ENCODE results near the gene FYB1.
"Not testable (repeated sequence)": the region's sequence is repeated elsewhere in the genome, so short reads cannot be mapped to it uniquely, and the experiment has no call there.

The FYB1 gene

DNA sequence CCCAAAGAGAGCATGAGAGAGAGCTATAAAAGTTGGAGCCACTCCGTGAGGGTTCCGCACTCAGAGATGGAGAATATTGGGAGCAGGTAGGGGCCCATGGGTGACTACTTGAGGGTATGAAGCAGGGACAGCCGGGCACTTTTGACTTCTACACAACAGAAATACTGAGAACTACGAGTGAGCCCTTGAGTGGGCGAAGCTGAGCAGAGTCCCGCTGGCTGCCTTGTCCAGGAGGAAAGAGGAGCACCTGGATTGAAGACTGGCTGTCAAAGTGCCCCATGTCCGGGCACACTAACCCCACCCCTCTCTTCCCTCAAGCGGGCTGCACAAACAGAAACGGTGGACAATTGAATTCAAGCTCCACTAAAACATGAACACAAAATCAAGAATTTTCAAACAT is 33.6 kb downstream of the FYB1 start:
- 70 to 96% methylated on average over 2 to 5 of the region's 9 CpGs for WGBS, 2 experiments (ENCODE audit: insufficient coverage in 2 of 2)
- Histone ChIP-seq H3K36me3 (ENCODE audit: control insufficient read depth, insufficient read depth, low read length) (no peaks in the 10 kb centered on the region), H3K27ac (ENCODE audit: low read depth, low read length, severe bottlenecking) (no peak overlapping the region), H3K4me1 (ENCODE audit: control insufficient read depth, insufficient read depth, low read length, poor library complexity, severe bottlenecking) (no peaks in the 10 kb centered on the region), H3K9me3 (ENCODE audit: control insufficient read depth, low read length) (no peaks in the 10 kb centered on the region), H3K4me3 (ENCODE audit: extremely low read depth, insufficient read depth, low read length, poor library complexity, severe bottlenecking) (no peak overlapping the region)

GRCh38 chr5:39179561-39179960 is 39.8 kb downstream of the FYB1 start:
- not testable (repeated sequence) for H3K36me3 ChIP-seq (ENCODE audit: control insufficient read depth, insufficient read depth, low read length); H3K4me1 ChIP-seq (ENCODE audit: control insufficient read depth, insufficient read depth, low read length, poor library complexity, severe bottlenecking); H3K9me3 ChIP-seq (ENCODE audit: control insufficient read depth, low read length); H3K27ac ChIP-seq (ENCODE audit: low read depth, low read length, severe bottlenecking); H3K4me3 ChIP-seq (ENCODE audit: extremely low read depth, insufficient read depth, low read length, poor library complexity, severe bottlenecking)
- 53 to 64% methylated on average over 3 of the region's 3 CpGs for WGBS, 2 experiments (ENCODE audit: insufficient coverage in 2 of 2)

DNA sequence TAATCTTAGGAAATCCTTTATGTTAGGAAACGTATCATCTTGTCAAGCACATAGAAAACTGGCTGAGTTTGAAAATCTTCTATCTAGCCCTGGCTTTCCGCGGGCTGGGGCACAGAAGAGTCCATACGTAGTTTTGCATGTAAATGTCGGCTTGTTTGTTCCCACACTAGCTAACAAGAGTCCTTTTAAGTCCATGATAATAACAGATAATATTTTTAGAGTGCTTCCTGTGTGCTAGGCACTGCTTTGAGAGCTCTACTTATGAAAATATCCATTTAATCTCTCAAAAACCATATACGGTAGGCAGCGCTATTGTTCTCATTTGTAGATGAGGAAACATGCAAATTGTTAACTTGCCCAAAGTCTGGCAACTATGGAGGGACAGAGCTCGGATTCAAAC is 40.5 kb downstream of the FYB1 start:
- Histone ChIP-seq H3K36me3 (ENCODE audit: control insufficient read depth, insufficient read depth, low read length) (no peaks in the 10 kb centered on the region), H3K4me1 (ENCODE audit: control insufficient read depth, insufficient read depth, low read length, poor library complexity, severe bottlenecking) (peaks cover 6% of the 10 kb centered on the region), H3K4me3 (ENCODE audit: extremely low read depth, insufficient read depth, low read length, poor library complexity, severe bottlenecking) (no peak overlapping the region), H3K27ac (ENCODE audit: low read depth, low read length, severe bottlenecking) (no peak overlapping the region), H3K9me3 (ENCODE audit: control insufficient read depth, low read length) (no peaks in the 10 kb centered on the region)
- 88 to 94% methylated on average over 6 to 7 of the region's 8 CpGs for WGBS, 2 experiments (ENCODE audit: insufficient coverage in 2 of 2)

DNA sequence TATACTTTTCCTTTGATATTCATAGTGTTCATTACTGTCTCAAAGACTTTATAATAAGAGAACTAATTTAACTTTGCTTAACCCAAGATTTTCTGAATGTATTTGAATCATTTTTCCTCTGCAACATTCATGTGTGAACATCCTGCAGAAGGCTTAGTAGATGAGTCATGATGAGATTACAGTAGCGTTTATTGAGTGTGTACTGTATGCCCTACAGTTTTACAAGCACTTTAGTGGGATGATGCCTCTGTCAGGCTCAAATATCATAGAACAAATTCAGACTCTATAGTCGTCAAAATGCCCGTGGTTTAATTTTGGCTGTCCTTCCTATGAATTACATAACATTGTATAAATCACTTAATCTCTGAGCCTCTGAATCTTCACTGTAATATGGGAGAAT is 41.2 kb downstream of the FYB1 start:
- Histone ChIP-seq H3K36me3 (ENCODE audit: control insufficient read depth, insufficient read depth, low read length) (no peaks in the 10 kb centered on the region), H3K9me3 (ENCODE audit: control insufficient read depth, low read length) (no peaks in the 10 kb centered on the region), H3K4me3 (ENCODE audit: extremely low read depth, insufficient read depth, low read length, poor library complexity, severe bottlenecking) (no peak overlapping the region), H3K27ac (ENCODE audit: low read depth, low read length, severe bottlenecking) (no peak overlapping the region), H3K4me1 (ENCODE audit: control insufficient read depth, insufficient read depth, low read length, poor library complexity, severe bottlenecking) (peaks cover 6% of the 10 kb centered on the region)
- 100% methylated on average over 1 of the region's 3 CpGs; no CpG with 5 or more reads in 1 of the 2 experiments for WGBS, 2 experiments (ENCODE audit: insufficient coverage in 2 of 2)

DNA sequence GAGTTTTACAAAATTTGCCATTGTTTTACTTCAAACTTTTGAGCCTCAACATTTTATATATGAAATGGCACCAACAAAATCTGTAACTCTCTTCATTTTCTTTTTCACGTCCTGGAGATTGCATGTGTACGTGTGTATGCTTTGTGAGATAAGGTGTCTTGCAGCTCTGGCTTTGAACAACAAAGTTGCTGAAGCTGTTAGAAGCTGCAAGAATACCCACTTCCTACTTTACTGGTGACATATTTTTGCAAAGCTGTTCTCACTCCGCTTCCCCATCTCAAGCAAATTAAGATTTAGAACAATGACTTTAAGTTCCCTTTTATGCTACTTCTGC is 41.8 kb downstream of the FYB1 start:
- Histone ChIP-seq H3K27ac (ENCODE audit: low read depth, low read length, severe bottlenecking) (no peak overlapping the region), H3K4me1 (ENCODE audit: control insufficient read depth, insufficient read depth, low read length, poor library complexity, severe bottlenecking) (peaks cover 6% of the 10 kb centered on the region), H3K36me3 (ENCODE audit: control insufficient read depth, insufficient read depth, low read length) (no peaks in the 10 kb centered on the region), H3K4me3 (ENCODE audit: extremely low read depth, insufficient read depth, low read length, poor library complexity, severe bottlenecking) (no peak overlapping the region), H3K9me3 (ENCODE audit: control insufficient read depth, low read length) (no peaks in the 10 kb centered on the region)
- WGBS, 2 experiments (ENCODE audit: insufficient coverage in 2 of 2), result 100% methylated on average over 1 of the region's 3 CpGs

GRCh38 chr5:39176759-39177630 is 42.4 kb downstream of the FYB1 start:
- no peaks in the 10 kb centered on the region for H3K9me3 ChIP-seq (ENCODE audit: control insufficient read depth, low read length)
- 88 to 90% methylated on average over 1 of the region's 3 CpGs for WGBS, 2 experiments (ENCODE audit: insufficient coverage in 2 of 2)

GRCh38 chr5:39175273-39175955 is 43.9 kb downstream of the FYB1 start:
- Histone ChIP-seq H3K36me3 (ENCODE audit: control insufficient read depth, insufficient read depth, low read length) (no peaks in the 10 kb centered on the region), H3K27ac (ENCODE audit: low read depth, low read length, severe bottlenecking) (no peak overlapping the region), H3K9me3 (ENCODE audit: control insufficient read depth, low read length) (no peaks in the 10 kb centered on the region), H3K4me1 (ENCODE audit: control insufficient read depth, insufficient read depth, low read length, poor library complexity, severe bottlenecking) (peaks cover 6% of the 10 kb centered on the region), H3K4me3 (ENCODE audit: extremely low read depth, insufficient read depth, low read length, poor library complexity, severe bottlenecking) (no peak overlapping the region)
- WGBS, 2 experiments (ENCODE audit: insufficient coverage in 2 of 2), result 92 to 100% methylated on average over 2 to 3 of the region's 5 CpGs

More at GRCh38 chr5:39176759-39177630, 42.4 kb downstream of the FYB1 start:
- H3K4me3 ChIP-seq (ENCODE audit: extremely low read depth, insufficient read depth, low read length, poor library complexity, severe bottlenecking), result no peak overlapping the region
- H3K4me1 ChIP-seq (ENCODE audit: control insufficient read depth, insufficient read depth, low read length, poor library complexity, severe bottlenecking), result peaks cover 6% of the 10 kb centered on the region
- H3K27ac ChIP-seq (ENCODE audit: low read depth, low read length, severe bottlenecking), result no peak overlapping the region
- no peaks in the 10 kb centered on the region for H3K36me3 ChIP-seq (ENCODE audit: control insufficient read depth, insufficient read depth, low read length)

- no peak overlapping the region for H3K4me3 ChIP-seq (ENCODE audit: extremely low read depth, insufficient read depth, low read length, poor library complexity, severe bottlenecking)
- H3K4me1 ChIP-seq (ENCODE audit: control insufficient read depth, insufficient read depth, low read length, poor library complexity, severe bottlenecking), result peaks cover 6% of the 10 kb centered on the region
- no peaks in the 10 kb centered on the region for H3K9me3 ChIP-seq (ENCODE audit: control insufficient read depth, low read length)
- whole genome bisulfite sequencing, 2 experiments (ENCODE audit: insufficient coverage in 2 of 2), result 100% methylated on average over 1 of the region's 3 CpGs; no CpG with 5 or more reads in 1 of the 2 experiments
- H3K27ac ChIP-seq (ENCODE audit: low read depth, low read length, severe bottlenecking), result no peak overlapping the region
- no peaks in the 10 kb centered on the region for H3K36me3 ChIP-seq (ENCODE audit: control insufficient read depth, insufficient read depth, low read length)
Measured at GRCh38 chr5:39173069-39173468, 46.3 kb downstream of the FYB1 start.

DNA sequence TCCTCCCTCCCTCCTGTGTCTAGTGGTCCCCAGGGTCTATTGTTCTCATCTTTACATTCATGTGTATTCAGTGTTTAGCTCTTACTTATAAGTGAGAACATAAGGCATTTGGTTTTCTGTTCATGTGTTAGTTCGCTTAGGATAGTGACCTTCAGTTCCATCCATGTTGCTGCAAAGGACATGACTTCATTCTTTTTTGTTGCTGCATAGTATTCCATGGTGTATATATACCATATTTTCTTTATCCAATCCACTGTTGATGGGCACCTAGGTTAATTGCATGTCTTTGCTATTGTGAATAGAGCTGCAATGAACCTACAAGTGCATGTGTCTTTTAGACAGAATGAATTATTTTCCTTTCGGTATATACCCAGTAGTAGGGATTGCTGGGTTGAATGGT is 46.8 kb downstream of the FYB1 start:
- H3K36me3 ChIP-seq (ENCODE audit: control insufficient read depth, insufficient read depth, low read length), result no peaks in the 10 kb centered on the region
- peaks cover 8% of the 10 kb centered on the region for H3K4me1 ChIP-seq (ENCODE audit: control insufficient read depth, insufficient read depth, low read length, poor library complexity, severe bottlenecking)
- WGBS, 2 experiments (ENCODE audit: insufficient coverage in 2 of 2), result no CpG with 5 or more reads among the region's 2 CpGs
- no peak overlapping the region for H3K4me3 ChIP-seq (ENCODE audit: extremely low read depth, insufficient read depth, low read length, poor library complexity, severe bottlenecking)
- H3K9me3 ChIP-seq (ENCODE audit: control insufficient read depth, low read length), result no peaks in the 10 kb centered on the region
- H3K27ac ChIP-seq (ENCODE audit: low read depth, low read length, severe bottlenecking), result no peak overlapping the region

DNA sequence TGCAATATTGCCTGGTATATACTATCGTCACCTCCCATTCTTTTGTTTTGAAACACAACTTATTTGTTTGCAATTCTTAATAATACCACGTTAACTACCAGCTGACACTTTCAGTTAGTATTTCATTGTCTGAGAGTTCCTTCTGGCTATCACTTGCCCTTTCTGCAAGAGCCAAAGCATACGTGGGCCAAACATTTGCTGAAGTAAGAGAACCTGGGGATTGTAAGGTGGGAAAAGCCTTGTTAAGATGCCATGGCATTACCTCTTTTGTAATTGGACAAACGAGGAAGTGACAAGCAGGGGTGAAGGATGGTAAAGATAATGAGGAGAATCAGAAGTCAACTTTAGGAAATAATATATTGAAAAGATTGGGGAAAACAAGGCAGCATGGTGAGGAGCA is 47.7 kb downstream of the FYB1 start:
- 43 to 93% methylated on average over 2 to 3 of the region's 4 CpGs for WGBS, 2 experiments (ENCODE audit: insufficient coverage in 2 of 2)
- no peak overlapping the region for H3K4me3 ChIP-seq (ENCODE audit: extremely low read depth, insufficient read depth, low read length, poor library complexity, severe bottlenecking)
- H3K9me3 ChIP-seq (ENCODE audit: control insufficient read depth, low read length), result no peaks in the 10 kb centered on the region
- H3K27ac ChIP-seq (ENCODE audit: low read depth, low read length, severe bottlenecking), result no peak overlapping the region
- H3K36me3 ChIP-seq (ENCODE audit: control insufficient read depth, insufficient read depth, low read length), result no peaks in the 10 kb centered on the region
- H3K4me1 ChIP-seq (ENCODE audit: control insufficient read depth, insufficient read depth, low read length, poor library complexity, severe bottlenecking), result peaks cover 15% of the 10 kb centered on the region

DNA sequence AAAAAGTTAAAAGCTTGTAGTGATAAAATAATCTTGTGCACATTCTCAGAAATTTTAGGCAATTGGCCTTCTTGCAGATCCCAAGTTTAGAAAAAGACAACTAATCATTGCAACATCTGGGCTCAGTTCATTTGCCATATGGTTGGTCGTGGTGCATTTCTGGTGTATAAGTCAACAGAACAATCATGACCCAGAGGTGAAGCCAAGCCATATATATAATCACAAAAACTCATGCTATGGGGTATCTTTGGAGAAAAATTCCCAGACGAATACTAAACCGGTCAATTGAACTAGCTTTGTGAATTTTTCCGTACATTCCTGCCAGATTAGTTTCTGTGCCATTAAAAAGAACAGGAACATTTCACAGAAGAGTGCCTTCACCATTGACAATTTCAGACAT is 50.3 kb downstream of the FYB1 start:
- Histone ChIP-seq H3K9me3 (ENCODE audit: control insufficient read depth, low read length) (no peaks in the 10 kb centered on the region), H3K4me3 (ENCODE audit: extremely low read depth, insufficient read depth, low read length, poor library complexity, severe bottlenecking) (no peak overlapping the region), H3K4me1 (ENCODE audit: control insufficient read depth, insufficient read depth, low read length, poor library complexity, severe bottlenecking) (peaks cover 9% of the 10 kb centered on the region), H3K36me3 (ENCODE audit: control insufficient read depth, insufficient read depth, low read length) (no peaks in the 10 kb centered on the region), H3K27ac (ENCODE audit: low read depth, low read length, severe bottlenecking) (no peak overlapping the region)
- 97 to 100% methylated on average over 3 of the region's 4 CpGs for WGBS, 2 experiments (ENCODE audit: insufficient coverage in 2 of 2)

Measured in mesodermal cell (in vitro differentiated cells).